ENCODE results near the gene SORCS1. TPM values are rescaled to one million over a fixed set of nuclear protein-coding genes. Genes with fewer than 3 reads are reported as not detected.

SORCS1 gene
- total and polyA plus RNA-seq, 4 donors: 0.08 to 0.21 (median 0.09) TPM; not detected in 1

DNA sequence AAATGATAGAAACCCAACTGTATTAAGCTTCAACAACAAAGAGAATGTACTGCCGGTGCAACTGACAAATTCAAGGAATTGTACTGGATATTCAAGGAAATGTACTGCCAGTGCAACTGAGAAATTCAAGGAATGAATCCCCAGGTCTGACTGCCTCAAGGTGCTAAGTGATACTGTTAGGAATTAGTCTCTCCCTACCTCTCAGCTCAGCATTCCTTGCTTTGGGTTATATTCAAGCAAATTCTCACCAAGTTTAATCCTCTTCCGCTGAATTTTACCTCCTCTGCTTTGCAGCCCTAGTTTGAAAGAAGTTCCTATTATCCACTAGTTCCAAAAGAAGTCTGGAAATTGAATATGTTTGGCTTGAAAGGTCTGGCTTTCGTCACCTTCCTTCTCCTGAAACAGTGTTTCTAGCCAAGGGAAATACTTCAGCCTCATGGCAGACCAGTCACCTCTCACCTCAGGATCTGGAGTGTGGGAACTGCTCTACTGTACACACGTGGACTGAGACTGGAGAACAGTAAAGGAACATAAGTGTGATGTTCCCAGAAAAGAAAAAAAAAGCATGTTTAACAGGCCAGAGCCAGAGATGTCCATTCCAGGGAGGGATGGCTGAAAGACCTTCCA is 60.4 kb downstream of the SORCS1 start:
- no peak for DNase-seq (ENCODE audit: low spot score)
- Histone ChIP-seq H3K4me1 (ENCODE audit: control insufficient read depth in 4 of 4, insufficient read depth in 4 of 4, low read length in 3 of 4) (no peaks in the 10 kb centered on the region), H3K9me3 (ENCODE audit: control insufficient read depth in 4 of 4, low read length in 3 of 4) (peaks cover 0 to under 1% (median 0%) of the 10 kb centered on the region in 4 donors), H3K36me3 (ENCODE audit: control insufficient read depth in 4 of 4, insufficient read depth in 3 of 4, low read depth in 1 of 4, low read length in 3 of 4) (no peaks in the 10 kb centered on the region), H3K9ac (ENCODE audit: low read depth in 1 of 2, low read length in 2 of 2) (no peak overlapping the region), H3K4me3 (ENCODE audit: low read depth in 1 of 3, low read length in 3 of 3) (no peak overlapping the region), H3K27me3 (ENCODE audit: control insufficient read depth in 4 of 4, insufficient read depth in 4 of 4, low read length in 3 of 4) (no peaks in the 10 kb centered on the region), H3K27ac (ENCODE audit: low read depth in 1 of 2, low read length in 2 of 2) (no peak overlapping the region)
- WGBS: 82% methylated on average over 4 of the region's 4 CpGs
- no peak for TF ChIP-seq GABPA (IDR thresholded peaks at IDR 0.05 in 1 of 2, conservative IDR thresholded peaks at IDR 0.05 in 1 of 2)
- no peak for TF ChIP-seq NR2F2 (IDR thresholded peaks at IDR 0.05)
- no peak for TF ChIP-seq FOXA1 (IDR thresholded peaks at IDR 0.05)
- TF ChIP-seq FOXA2 (IDR thresholded peaks at IDR 0.05): no peak
- TF ChIP-seq, protein P1, sequence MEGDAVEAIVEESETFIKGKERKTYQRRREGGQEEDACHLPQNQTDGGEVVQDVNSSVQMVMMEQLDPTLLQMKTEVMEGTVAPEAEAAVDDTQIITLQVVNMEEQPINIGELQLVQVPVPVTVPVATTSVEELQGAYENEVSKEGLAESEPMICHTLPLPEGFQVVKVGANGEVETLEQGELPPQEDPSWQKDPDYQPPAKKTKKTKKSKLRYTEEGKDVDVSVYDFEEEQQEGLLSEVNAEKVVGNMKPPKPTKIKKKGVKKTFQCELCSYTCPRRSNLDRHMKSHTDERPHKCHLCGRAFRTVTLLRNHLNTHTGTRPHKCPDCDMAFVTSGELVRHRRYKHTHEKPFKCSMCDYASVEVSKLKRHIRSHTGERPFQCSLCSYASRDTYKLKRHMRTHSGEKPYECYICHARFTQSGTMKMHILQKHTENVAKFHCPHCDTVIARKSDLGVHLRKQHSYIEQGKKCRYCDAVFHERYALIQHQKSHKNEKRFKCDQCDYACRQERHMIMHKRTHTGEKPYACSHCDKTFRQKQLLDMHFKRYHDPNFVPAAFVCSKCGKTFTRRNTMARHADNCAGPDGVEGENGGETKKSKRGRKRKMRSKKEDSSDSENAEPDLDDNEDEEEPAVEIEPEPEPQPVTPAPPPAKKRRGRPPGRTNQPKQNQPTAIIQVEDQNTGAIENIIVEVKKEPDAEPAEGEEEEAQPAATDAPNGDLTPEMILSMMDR (IDR thresholded peaks at IDR 0.05; ENCODE audit: low read depth, low read length, missing input control): no peak
- TF ChIP-seq, protein P2, sequence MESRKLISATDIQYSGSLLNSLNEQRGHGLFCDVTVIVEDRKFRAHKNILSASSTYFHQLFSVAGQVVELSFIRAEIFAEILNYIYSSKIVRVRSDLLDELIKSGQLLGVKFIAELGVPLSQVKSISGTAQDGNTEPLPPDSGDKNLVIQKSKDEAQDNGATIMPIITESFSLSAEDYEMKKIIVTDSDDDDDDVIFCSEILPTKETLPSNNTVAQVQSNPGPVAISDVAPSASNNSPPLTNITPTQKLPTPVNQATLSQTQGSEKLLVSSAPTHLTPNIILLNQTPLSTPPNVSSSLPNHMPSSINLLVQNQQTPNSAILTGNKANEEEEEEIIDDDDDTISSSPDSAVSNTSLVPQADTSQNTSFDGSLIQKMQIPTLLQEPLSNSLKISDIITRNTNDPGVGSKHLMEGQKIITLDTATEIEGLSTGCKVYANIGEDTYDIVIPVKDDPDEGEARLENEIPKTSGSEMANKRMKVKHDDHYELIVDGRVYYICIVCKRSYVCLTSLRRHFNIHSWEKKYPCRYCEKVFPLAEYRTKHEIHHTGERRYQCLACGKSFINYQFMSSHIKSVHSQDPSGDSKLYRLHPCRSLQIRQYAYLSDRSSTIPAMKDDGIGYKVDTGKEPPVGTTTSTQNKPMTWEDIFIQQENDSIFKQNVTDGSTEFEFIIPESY (IDR thresholded peaks at IDR 0.05): no peak
- TF ChIP-seq RAD21 (IDR thresholded peaks at IDR 0.05): no peak
- TF ChIP-seq, protein P3, sequence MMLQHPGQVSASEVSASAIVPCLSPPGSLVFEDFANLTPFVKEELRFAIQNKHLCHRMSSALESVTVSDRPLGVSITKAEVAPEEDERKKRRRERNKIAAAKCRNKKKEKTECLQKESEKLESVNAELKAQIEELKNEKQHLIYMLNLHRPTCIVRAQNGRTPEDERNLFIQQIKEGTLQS (IDR thresholded peaks at IDR 0.05): no peak
- TF ChIP-seq HNF4A (conservative IDR thresholded peaks at IDR 0.05): no peak
- TF ChIP-seq JUND (IDR thresholded peaks at IDR 0.05): no peak
- TF ChIP-seq RXRA (IDR thresholded peaks at IDR 0.05): no peak
- no peak for TF ChIP-seq YY1 (IDR thresholded peaks at IDR 0.05)
- TF ChIP-seq HNF4G (IDR thresholded peaks at IDR 0.05): no peak
- TF ChIP-seq, protein P4, sequence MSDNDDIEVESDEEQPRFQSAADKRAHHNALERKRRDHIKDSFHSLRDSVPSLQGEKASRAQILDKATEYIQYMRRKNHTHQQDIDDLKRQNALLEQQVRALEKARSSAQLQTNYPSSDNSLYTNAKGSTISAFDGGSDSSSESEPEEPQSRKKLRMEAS (IDR thresholded peaks at IDR 0.05): no peak
- TF ChIP-seq, protein P5, sequence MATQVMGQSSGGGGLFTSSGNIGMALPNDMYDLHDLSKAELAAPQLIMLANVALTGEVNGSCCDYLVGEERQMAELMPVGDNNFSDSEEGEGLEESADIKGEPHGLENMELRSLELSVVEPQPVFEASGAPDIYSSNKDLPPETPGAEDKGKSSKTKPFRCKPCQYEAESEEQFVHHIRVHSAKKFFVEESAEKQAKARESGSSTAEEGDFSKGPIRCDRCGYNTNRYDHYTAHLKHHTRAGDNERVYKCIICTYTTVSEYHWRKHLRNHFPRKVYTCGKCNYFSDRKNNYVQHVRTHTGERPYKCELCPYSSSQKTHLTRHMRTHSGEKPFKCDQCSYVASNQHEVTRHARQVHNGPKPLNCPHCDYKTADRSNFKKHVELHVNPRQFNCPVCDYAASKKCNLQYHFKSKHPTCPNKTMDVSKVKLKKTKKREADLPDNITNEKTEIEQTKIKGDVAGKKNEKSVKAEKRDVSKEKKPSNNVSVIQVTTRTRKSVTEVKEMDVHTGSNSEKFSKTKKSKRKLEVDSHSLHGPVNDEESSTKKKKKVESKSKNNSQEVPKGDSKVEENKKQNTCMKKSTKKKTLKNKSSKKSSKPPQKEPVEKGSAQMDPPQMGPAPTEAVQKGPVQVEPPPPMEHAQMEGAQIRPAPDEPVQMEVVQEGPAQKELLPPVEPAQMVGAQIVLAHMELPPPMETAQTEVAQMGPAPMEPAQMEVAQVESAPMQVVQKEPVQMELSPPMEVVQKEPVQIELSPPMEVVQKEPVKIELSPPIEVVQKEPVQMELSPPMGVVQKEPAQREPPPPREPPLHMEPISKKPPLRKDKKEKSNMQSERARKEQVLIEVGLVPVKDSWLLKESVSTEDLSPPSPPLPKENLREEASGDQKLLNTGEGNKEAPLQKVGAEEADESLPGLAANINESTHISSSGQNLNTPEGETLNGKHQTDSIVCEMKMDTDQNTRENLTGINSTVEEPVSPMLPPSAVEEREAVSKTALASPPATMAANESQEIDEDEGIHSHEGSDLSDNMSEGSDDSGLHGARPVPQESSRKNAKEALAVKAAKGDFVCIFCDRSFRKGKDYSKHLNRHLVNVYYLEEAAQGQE (IDR thresholded peaks at IDR 0.05): no peak
